Measurements from ENCODE around the gene CCSER1.

DNA sequence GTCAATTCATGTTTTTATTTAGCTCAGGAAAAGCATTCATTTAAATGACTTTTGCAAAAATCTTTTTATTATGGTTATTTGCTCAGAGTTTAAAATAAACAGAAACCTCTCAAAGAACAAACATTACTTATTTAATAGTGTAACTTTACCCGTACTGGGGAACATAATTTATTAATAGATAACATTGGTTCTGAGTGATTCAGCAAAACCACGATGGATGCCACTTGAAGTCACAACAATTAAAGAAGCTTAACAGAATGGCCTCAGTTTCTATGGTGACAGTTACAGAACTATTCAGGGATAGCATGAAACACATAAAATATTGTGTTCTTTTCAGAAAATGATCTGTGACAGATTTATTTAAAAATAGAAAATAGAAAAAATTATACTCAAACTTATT lies 368.7 kb downstream of the CCSER1 start:
- TF ChIP-seq, protein P1, sequence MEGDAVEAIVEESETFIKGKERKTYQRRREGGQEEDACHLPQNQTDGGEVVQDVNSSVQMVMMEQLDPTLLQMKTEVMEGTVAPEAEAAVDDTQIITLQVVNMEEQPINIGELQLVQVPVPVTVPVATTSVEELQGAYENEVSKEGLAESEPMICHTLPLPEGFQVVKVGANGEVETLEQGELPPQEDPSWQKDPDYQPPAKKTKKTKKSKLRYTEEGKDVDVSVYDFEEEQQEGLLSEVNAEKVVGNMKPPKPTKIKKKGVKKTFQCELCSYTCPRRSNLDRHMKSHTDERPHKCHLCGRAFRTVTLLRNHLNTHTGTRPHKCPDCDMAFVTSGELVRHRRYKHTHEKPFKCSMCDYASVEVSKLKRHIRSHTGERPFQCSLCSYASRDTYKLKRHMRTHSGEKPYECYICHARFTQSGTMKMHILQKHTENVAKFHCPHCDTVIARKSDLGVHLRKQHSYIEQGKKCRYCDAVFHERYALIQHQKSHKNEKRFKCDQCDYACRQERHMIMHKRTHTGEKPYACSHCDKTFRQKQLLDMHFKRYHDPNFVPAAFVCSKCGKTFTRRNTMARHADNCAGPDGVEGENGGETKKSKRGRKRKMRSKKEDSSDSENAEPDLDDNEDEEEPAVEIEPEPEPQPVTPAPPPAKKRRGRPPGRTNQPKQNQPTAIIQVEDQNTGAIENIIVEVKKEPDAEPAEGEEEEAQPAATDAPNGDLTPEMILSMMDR (IDR thresholded peaks at IDR 0.05; ENCODE audit: borderline replicate concordance, extremely low read depth, low read length, poor library complexity, severe bottlenecking), result no peak
- TF ChIP-seq EZH2 (IDR thresholded peaks at IDR 0.05; ENCODE audit: borderline replicate concordance, low read depth, low read length, severe bottlenecking), result no peak
